ENCODE data around the gene MRPL16. TPM values are rescaled to one million over a fixed set of nuclear protein-coding genes. Genes with fewer than 3 reads are reported as not detected.
A peak's percentile ranks its signal among the peaks of the same experiment; 100 is the strongest.

MRPL16 gene
- total and polyA plus RNA-seq, 4 donors = 38.2 to 54.1 (median 40.2) TPM

DNA sequence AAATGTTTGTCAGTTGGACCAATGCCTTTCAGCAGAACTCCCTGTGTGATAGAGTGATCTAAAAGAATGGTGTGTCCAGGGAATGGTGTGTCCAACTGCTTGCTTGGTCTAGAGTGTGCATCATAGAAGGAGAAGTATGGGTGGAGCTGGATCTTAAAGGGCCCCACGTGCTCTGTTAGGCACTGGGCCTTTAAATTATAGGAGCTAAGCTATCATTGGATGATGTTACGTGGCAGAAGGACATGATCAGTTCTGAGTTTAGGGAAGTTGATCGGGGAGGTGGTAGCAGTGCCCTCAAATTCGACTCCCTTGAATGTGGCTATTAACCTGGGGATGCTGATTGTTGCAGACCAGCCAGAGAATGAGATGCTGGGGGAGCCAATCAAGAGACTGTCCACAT, 39.0 kb downstream of the MRPL16 start:
- Histone ChIP-seq H3K36me3 (ENCODE audit: control insufficient read depth in 4 of 4, insufficient read depth in 4 of 4, low read length in 4 of 4) (peaks cover 0 to 12% (median 4%) of the 10 kb centered on the region in 4 donors), H3K27ac (ENCODE audit: low read depth in 1 of 2, low read length in 1 of 2) (peak overlapping the region; percentile 26 to 83), H3K9me3 (ENCODE audit: control insufficient read depth in 4 of 4, insufficient read depth in 3 of 4, low read length in 3 of 4) (no peaks in the 10 kb centered on the region), H3K9ac (ENCODE audit: insufficient read depth in 1 of 2, low read length in 2 of 2) (no peak overlapping the region), H3K4me3 (no peak overlapping the region), H3K27me3 (ENCODE audit: control insufficient read depth in 3 of 3, insufficient read depth in 3 of 3, low read length in 2 of 3) (no peaks in the 10 kb centered on the region), H3K4me1 (ENCODE audit: control insufficient read depth in 5 of 5, insufficient read depth in 5 of 5, low read length in 5 of 5) (peaks cover 0 to 27% (median 0%) of the 10 kb centered on the region in 5 donors)
- 46 to 65% methylated on average over 4 of the region's 4 CpGs for WGBS, 2 donors
- TF ChIP-seq, protein P1, sequence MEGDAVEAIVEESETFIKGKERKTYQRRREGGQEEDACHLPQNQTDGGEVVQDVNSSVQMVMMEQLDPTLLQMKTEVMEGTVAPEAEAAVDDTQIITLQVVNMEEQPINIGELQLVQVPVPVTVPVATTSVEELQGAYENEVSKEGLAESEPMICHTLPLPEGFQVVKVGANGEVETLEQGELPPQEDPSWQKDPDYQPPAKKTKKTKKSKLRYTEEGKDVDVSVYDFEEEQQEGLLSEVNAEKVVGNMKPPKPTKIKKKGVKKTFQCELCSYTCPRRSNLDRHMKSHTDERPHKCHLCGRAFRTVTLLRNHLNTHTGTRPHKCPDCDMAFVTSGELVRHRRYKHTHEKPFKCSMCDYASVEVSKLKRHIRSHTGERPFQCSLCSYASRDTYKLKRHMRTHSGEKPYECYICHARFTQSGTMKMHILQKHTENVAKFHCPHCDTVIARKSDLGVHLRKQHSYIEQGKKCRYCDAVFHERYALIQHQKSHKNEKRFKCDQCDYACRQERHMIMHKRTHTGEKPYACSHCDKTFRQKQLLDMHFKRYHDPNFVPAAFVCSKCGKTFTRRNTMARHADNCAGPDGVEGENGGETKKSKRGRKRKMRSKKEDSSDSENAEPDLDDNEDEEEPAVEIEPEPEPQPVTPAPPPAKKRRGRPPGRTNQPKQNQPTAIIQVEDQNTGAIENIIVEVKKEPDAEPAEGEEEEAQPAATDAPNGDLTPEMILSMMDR (IDR thresholded peaks at IDR 0.05; ENCODE audit: control extremely low read depth, extremely low read depth) = no peak
- ATAC-seq (ENCODE audit: insufficient read depth, low FRiP score) = no peak
- no peak for DNase-seq

DNA sequence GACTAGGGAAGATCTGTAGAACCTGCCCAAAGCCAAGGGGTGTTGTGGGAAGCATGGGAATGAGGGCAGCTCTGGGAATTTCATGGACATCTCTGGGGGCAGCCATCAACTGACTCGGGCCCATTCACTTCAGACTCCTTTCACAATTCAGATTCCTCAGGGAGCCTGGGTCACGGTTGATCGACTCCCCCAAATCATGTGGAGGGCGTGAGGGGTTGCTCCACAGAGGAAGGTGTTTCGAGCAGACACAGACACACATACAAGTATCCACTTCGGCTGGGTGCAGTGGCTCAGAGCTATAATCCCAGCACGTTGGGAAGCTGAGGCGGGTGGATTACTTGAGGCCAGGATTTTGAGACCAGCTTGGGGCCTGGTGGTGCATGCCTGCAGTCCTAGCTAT, 39.7 kb downstream of the MRPL16 start:
- TF ChIP-seq, protein P1 (IDR thresholded peaks at IDR 0.05; ENCODE audit: control extremely low read depth, extremely low read depth) = no peak
- no peak for ATAC-seq (ENCODE audit: insufficient read depth, low FRiP score)
- WGBS, 2 donors = 93 to 94% methylated on average over 8 of the region's 8 CpGs

DNA sequence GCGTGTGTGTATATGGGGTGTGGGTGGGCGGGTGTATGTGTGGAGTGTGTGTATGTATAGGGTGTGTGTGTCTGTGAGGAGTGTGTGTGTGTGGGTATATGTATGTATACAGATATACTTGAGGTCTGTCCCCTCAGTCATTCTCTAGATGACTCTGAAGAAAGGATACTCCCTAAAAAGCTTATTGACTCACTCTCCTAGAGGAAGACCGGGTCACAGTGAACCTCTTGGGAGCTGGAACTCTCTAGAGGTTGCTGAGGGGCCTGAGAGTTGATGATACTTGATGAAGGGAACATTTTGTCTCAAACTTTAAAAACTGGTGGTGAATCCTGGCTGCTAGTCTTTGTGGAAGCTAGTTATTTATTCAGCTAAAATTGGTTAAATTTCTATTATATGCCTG, 40.3 kb downstream of the MRPL16 start:
- Histone ChIP-seq H3K27ac (ENCODE audit: low read depth in 1 of 2, low read length in 1 of 2) (no peak overlapping the region), H3K9ac (ENCODE audit: insufficient read depth in 1 of 2, low read length in 2 of 2) (no peak overlapping the region)

More for the DNA sequence above, 39.7 kb downstream of the MRPL16 start:
- Histone ChIP-seq H3K4me3 (no peak overlapping the region), H3K27ac (ENCODE audit: low read depth in 1 of 2, low read length in 1 of 2) (peak overlapping the region in 1 of 2 donors; percentile 4), H3K9me3 (ENCODE audit: control insufficient read depth in 4 of 4, insufficient read depth in 3 of 4, low read length in 3 of 4) (no peaks in the 10 kb centered on the region), H3K9ac (ENCODE audit: insufficient read depth in 1 of 2, low read length in 2 of 2) (no peak overlapping the region), H3K4me1 (ENCODE audit: control insufficient read depth in 5 of 5, insufficient read depth in 5 of 5, low read length in 5 of 5) (peaks cover 0 to 32% (median 0%) of the 10 kb centered on the region in 5 donors), H3K36me3 (ENCODE audit: control insufficient read depth in 4 of 4, insufficient read depth in 4 of 4, low read length in 4 of 4) (peaks cover 0 to 12% (median 3%) of the 10 kb centered on the region in 4 donors), H3K27me3 (ENCODE audit: control insufficient read depth in 3 of 3, insufficient read depth in 3 of 3, low read length in 2 of 3) (no peaks in the 10 kb centered on the region)
- DNase-seq = no peak

More for the DNA sequence above, 40.3 kb downstream of the MRPL16 start:
- Histone ChIP-seq H3K9me3 (ENCODE audit: control insufficient read depth in 4 of 4, insufficient read depth in 3 of 4, low read length in 3 of 4) (no peaks in the 10 kb centered on the region), H3K27me3 (ENCODE audit: control insufficient read depth in 3 of 3, insufficient read depth in 3 of 3, low read length in 2 of 3) (no peaks in the 10 kb centered on the region), H3K4me1 (ENCODE audit: control insufficient read depth in 5 of 5, insufficient read depth in 5 of 5, low read length in 5 of 5) (peaks cover 0 to 33% (median 0%) of the 10 kb centered on the region in 5 donors), H3K36me3 (ENCODE audit: control insufficient read depth in 4 of 4, insufficient read depth in 4 of 4, low read length in 4 of 4) (peaks cover 0 to 7% (median 2%) of the 10 kb centered on the region in 4 donors), H3K4me3 (no peak overlapping the region)
- TF ChIP-seq, protein P1 (IDR thresholded peaks at IDR 0.05; ENCODE audit: control extremely low read depth, extremely low read depth) = no peak
- DNase-seq = no peak
- no peak for ATAC-seq (ENCODE audit: insufficient read depth, low FRiP score)
- 91 to 95% methylated on average over 3 of the region's 3 CpGs for WGBS, 2 donors

Measured in lung (tissue), 12 donors.